ENCODE data around the gene KRT35.
"Not testable (repeated sequence)": the region's sequence is repeated elsewhere in the genome, so short reads cannot be mapped to it uniquely, and the experiment has no call there.

The KRT35 gene

GRCh38 chr17:41451154-41451728 lies 29.7 kb downstream of the KRT35 start:
- DNase-seq, result no peak

GRCh38 chr17:41449008-41449407 lies 31.9 kb downstream of the KRT35 start:
- DNase-seq, result no peak

- no peak for DNase-seq
These were observed 32.4 kb downstream of the KRT35 start for GRCh38 chr17:41448506-41448905.

- DNase-seq, result no peak
These were observed 34.1 kb downstream of the KRT35 start for GRCh38 chr17:41446806-41447205.

GRCh38 chr17:41444640-41445039 lies 36.3 kb downstream of the KRT35 start:
- DNase-seq, result no peak

GRCh38 chr17:41444186-41444585 lies 36.8 kb downstream of the KRT35 start:
- DNase-seq, result no peak

- no peak for DNase-seq
These were observed 38.2 kb downstream of the KRT35 start for GRCh38 chr17:41442739-41443138.

GRCh38 chr17:41440531-41441033 lies 40.4 kb downstream of the KRT35 start, which contains the start of gene KRT38:
TSS of gene KRT38 (minus strand) at chr17:41440983. CDS start at chr17:41440921, 62 bp downstream.
- no peak for DNase-seq

GRCh38 chr17:41439375-41439774 lies 41.6 kb downstream of the KRT35 start:
- no peak for DNase-seq

GRCh38 chr17:41437769-41438168 lies 43.2 kb downstream of the KRT35 start:
- no peak for DNase-seq

GRCh38 chr17:41437254-41437653 lies 43.7 kb downstream of the KRT35 start:
- no peak for DNase-seq

GRCh38 chr17:41434415-41434814 lies 46.5 kb downstream of the KRT35 start:
- no peak for DNase-seq

GRCh38 chr17:41434005-41434404 lies 46.9 kb downstream of the KRT35 start:
- no peak for DNase-seq

- DNase-seq, result no peak
These were observed 47.4 kb downstream of the KRT35 start for GRCh38 chr17:41433586-41433985.

GRCh38 chr17:41430376-41430775 lies 50.6 kb downstream of the KRT35 start:
- DNase-seq, result not testable (repeated sequence)

GRCh38 chr17:41429667-41430066 lies 51.3 kb downstream of the KRT35 start:
- no peak for DNase-seq

GRCh38 chr17:41428591-41429291 lies 52.2 kb downstream of the KRT35 start:
- no peak for DNase-seq
